Measurements from ENCODE around the gene FEM1B. TPM values are rescaled to one million over a fixed set of nuclear protein-coding genes. Genes with fewer than 3 reads are reported as not detected.

The FEM1B gene
- total and polyA plus RNA-seq, 2 of the 8 experiments (the other 6 are each of a cell fraction or from before 2014, with no cell fraction given), result 36.1 to 83.8 TPM

DNA sequence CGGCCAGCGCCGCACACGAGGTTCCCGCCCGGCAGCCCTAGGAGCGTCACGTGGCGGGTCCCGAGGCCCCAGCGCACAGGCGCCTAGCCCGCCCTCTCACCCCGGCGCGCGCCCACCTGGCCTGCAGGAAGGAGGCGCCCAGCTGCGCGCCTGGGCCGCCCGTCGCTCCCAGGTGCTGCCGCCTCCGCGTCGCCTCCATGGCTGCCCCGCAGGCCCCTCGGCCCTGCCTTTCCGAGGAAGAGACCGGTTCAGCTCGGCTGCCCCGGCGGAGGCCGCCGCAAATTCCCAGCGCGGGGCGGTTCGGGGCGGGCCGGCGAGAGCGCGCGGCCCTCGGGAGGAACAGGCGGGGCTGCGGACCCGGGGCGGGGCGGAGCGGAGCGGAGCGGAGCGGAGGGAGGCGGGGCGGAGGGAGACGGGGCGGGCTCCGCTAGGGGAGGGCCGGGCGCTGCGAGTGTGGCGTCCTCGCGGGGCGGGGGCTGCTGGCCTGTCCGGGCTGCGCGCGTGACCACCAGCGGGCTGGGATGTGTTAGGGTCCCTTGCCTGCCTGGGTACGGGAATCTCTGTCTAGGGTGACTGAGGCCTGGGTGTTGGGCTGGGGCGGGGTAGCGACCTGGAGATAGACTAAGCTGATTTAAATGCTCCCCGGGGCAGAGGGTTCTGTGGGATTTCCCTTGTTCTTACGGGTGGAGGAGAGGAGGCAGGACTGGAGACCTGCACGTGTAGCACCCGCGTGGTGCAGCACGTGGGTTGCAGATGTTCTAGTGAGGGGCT lies 48.0 kb upstream of the FEM1B start, which contains the start of gene CLN6:
Gene CLN6, minus strand, starts transcription at position 343 of the 771 bp plus-strand sequence. Its CDS starts 144 bp downstream, at position 199.
- Histone ChIP-seq H2BK120ac (replicated peaks; ENCODE audit: low read depth, low read length) (peak within 1 kb of the TSS; percentile 76), H3K4me2 (ENCODE audit: insufficient read depth in 1 of 2, low read depth in 2 of 2, low read length in 2 of 2) (peak within 1 kb of the TSS; percentile 97 to 99), H3K79me1 (ENCODE audit: low read depth, low read length) (peaks cover 19% of the 10 kb centered on the region), H3K79me2 (ENCODE audit: control insufficient read depth in 1 of 2, insufficient read depth in 2 of 2, low read length in 2 of 2) (peaks cover 19 to 44% of the 10 kb centered on the region in 2 experiments), H2AFZ (ENCODE audit: low read length) (peak within 1 kb of the TSS; percentile 43; the same call in 1 of the 2 replicates), H3K27me3 (replicated peaks in 1 of 4; ENCODE audit: control insufficient read depth in 3 of 4, extremely low read depth in 1 of 4, insufficient read depth in 3 of 4, low read length in 3 of 4) (peaks cover 0 to 2% (median 0%) of the 10 kb centered on the region in 4 experiments; a peak in 1 of 7 replicates), H2BK20ac (ENCODE audit: low read length) (no peak within 1 kb of the TSS), H2BK12ac (ENCODE audit: low read depth, low read length) (no peak within 1 kb of the TSS; the same call in 1 of the 2 replicates), H3K23ac (ENCODE audit: insufficient read length) (no peak within 1 kb of the TSS), H3K9ac (replicated peaks in 1 of 4; ENCODE audit: extremely low read depth in 1 of 4, low read depth in 3 of 4, low read length in 3 of 4) (peak within 1 kb of the TSS; percentile 92 to 100 (median 95)), H3K56ac (replicated peaks; ENCODE audit: insufficient read length, low read depth, low read length) (peak within 1 kb of the TSS; percentile 44), H3K27ac (ENCODE audit: low read depth, low read length) (peak within 1 kb of the TSS; percentile 90), H3K36me3 (ENCODE audit: control insufficient read depth in 2 of 4, insufficient read depth in 4 of 4, low read length in 3 of 4) (no peaks in the 10 kb centered on the region), H3K23me2 (ENCODE audit: low read depth, low read length) (peaks cover 13% of the 10 kb centered on the region), H3K4me3 (ENCODE audit: extremely low read depth in 1 of 4, insufficient read depth in 2 of 4, low read depth in 3 of 4, low read length in 4 of 4) (peak within 1 kb of the TSS; percentile 51 to 92 (median 78)), H2BK15ac (ENCODE audit: low read length) (peak within 1 kb of the TSS; percentile 94; the same call in 1 of the 2 replicates), H4K91ac (replicated peaks; ENCODE audit: insufficient read length, low read length) (peak within 1 kb of the TSS; percentile 35), H4K5ac (ENCODE audit: insufficient read length, low read depth, low read length) (peak within 1 kb of the TSS; percentile 84), H3K4ac (replicated peaks; ENCODE audit: insufficient read length, low read depth, low read length) (peak within 1 kb of the TSS; percentile 75), H2BK5ac (ENCODE audit: low read depth, low read length) (peak within 1 kb of the TSS; percentile 79; the same call in 1 of the 2 replicates), H4K8ac (ENCODE audit: extremely low read depth, insufficient read depth, low read length) (peak within 1 kb of the TSS; percentile 98), H3K14ac (ENCODE audit: insufficient read length) (no peak within 1 kb of the TSS), H2AK5ac (ENCODE audit: low read depth, low read length) (no peak within 1 kb of the TSS), H3K18ac (ENCODE audit: extremely low read depth, low read length) (peak within 1 kb of the TSS; percentile 97), H3K4me1 (replicated peaks in 1 of 4; ENCODE audit: control insufficient read depth in 3 of 4, insufficient read depth in 4 of 4, low read length in 3 of 4) (peaks cover 7 to 17% (median 11%) of the 10 kb centered on the region in 4 experiments), H4K20me1 (replicated peaks in 1 of 2; ENCODE audit: control insufficient read depth in 1 of 2, insufficient read depth in 2 of 2, low read length in 2 of 2) (peaks cover 4 to 7% of the 10 kb centered on the region in 2 experiments), H3K9me3 (ENCODE audit: insufficient read depth in 2 of 2, low read depth in 1 of 2, low read length in 1 of 2) (no peaks in the 10 kb centered on the region)
- no peak for FAIRE-seq
- peak in 1 of 2 experiments; percentile 88 for DNase-seq (ENCODE audit: low read depth in 1 of 2, low spot score in 2 of 2)
- WGBS, 2 experiments (ENCODE audit: extremely low coverage in 1 of 2, insufficient coverage in 1 of 2, insufficient read length in 1 of 2, insufficient replicate concordance in 2 of 2, low coverage in 1 of 2, low lambda C conversion rate in 2 of 2, missing lambda C conversion rate in 1 of 2), result 3% methylated on average over 32 of the region's 82 CpGs; no CpG with 5 or more reads in 1 of the 2 experiments
- ChIA-PET CTCF (ENCODE audit: partially characterized antibody) (interaction anchor here (1.4 to 6.3 kb wide), 6 partner anchors 11 to 86 kb away, joined by 3 to 26 read pairs (median 14); no protein-coding TSS in a partner anchor), POLR2A (ENCODE audit: partially characterized antibody) (interaction anchor here (0.5 to 4.6 kb wide), 20 partner anchors 12 to 401 kb away, joined by 3 to 38 read pairs (median 4); partner anchors contain the start of genes CALML4 and FEM1B)
- peak; percentile 81 for TF ChIP-seq TAF1 (IDR thresholded peaks at IDR 0.05; ENCODE audit: low read depth, low read length)
- TF ChIP-seq, protein P1, sequence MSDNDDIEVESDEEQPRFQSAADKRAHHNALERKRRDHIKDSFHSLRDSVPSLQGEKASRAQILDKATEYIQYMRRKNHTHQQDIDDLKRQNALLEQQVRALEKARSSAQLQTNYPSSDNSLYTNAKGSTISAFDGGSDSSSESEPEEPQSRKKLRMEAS (IDR thresholded peaks at IDR 0.05), result peak; percentile 97
- no peak for TF ChIP-seq EZH2 (IDR thresholded peaks at IDR 0.05; ENCODE audit: low read depth, low read length, severe bottlenecking)
- TF ChIP-seq SIRT6 (IDR thresholded peaks at IDR 0.05; ENCODE audit: low read length), result no peak
- TF ChIP-seq SUZ12 (IDR thresholded peaks at IDR 0.05; ENCODE audit: low read length), result no peak
- TF ChIP-seq, protein P2, sequence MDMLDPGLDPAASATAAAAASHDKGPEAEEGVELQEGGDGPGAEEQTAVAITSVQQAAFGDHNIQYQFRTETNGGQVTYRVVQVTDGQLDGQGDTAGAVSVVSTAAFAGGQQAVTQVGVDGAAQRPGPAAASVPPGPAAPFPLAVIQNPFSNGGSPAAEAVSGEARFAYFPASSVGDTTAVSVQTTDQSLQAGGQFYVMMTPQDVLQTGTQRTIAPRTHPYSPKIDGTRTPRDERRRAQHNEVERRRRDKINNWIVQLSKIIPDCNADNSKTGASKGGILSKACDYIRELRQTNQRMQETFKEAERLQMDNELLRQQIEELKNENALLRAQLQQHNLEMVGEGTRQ (IDR thresholded peaks at IDR 0.05; ENCODE audit: low read length), result peak; percentile 78
- no peak for TF ChIP-seq JUND (IDR thresholded peaks at IDR 0.05; ENCODE audit: low read length)
- no peak for TF ChIP-seq CBX8 (IDR thresholded peaks at IDR 0.05; ENCODE audit: borderline replicate concordance, low read depth, low read length)
- TF ChIP-seq TEAD4 (IDR thresholded peaks at IDR 0.05; ENCODE audit: low read depth, low read length), result 0 out of 2 replicates have a peak, but pooled peaks have one; percentile 0
- no peak for TF ChIP-seq ZNF274 (IDR thresholded peaks at IDR 0.05; ENCODE audit: borderline replicate concordance, extremely low read depth, low read length)

Measured in H1 (cell line).